Keratinocyte (primary cell): ENCODE data around the gene PLAGL1.

Source experiments
- EZH2 ChIP-seq: IDR thresholded peaks from one replicate; pipeline ENCODE4 v1.6.1; 2012; ENCODE audit warnings: inconsistent platforms, mild to moderate bottlenecking, low read length, moderate library complexity
- TF ChIP-seq, protein P1 (sequence below), 3 experiments: IDR thresholded peaks in 1 of 3; conservative IDR thresholded peaks in 1 of 3; optimal IDR thresholded peaks in 1 of 3; 2 replicates in 2 of 3; 3 replicates in 1 of 3; pipeline versions ENCODE3 to v1.5.1; 2011; ENCODE audit warnings: low read length in 3 of 3, mild to moderate bottlenecking in 3 of 3, moderate library complexity in 2 of 3, control low read depth in 1 of 3, inconsistent platforms in 1 of 3; ENCODE audit not compliant: insufficient read depth in 2 of 3; ENCODE audit errors: extremely low read depth in 1 of 3

DNA sequence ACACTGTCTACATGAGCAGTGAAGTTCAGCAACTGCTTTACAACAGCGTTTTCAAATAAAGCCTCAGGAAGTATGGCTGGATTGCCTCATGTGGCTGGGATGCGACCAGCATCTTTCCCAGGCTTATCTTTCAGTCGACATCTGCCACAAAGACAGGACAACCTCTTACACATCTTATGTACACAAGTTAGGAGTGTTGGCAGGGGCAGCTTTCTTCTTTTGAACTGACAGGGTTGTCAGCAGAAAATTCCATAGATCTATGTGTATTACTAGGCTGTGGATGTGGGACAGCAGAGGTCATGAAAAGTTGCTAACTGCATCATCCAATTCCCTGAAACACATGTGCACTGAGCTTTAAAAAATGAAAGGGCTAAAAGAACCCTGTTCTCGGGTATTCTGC is 48.1 kb downstream of the PLAGL1 start:
- TF ChIP-seq, protein P1, sequence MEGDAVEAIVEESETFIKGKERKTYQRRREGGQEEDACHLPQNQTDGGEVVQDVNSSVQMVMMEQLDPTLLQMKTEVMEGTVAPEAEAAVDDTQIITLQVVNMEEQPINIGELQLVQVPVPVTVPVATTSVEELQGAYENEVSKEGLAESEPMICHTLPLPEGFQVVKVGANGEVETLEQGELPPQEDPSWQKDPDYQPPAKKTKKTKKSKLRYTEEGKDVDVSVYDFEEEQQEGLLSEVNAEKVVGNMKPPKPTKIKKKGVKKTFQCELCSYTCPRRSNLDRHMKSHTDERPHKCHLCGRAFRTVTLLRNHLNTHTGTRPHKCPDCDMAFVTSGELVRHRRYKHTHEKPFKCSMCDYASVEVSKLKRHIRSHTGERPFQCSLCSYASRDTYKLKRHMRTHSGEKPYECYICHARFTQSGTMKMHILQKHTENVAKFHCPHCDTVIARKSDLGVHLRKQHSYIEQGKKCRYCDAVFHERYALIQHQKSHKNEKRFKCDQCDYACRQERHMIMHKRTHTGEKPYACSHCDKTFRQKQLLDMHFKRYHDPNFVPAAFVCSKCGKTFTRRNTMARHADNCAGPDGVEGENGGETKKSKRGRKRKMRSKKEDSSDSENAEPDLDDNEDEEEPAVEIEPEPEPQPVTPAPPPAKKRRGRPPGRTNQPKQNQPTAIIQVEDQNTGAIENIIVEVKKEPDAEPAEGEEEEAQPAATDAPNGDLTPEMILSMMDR (optimal IDR thresholded peaks at IDR 0.05 in 1 of 3, IDR thresholded peaks at IDR 0.05 in 1 of 3, conservative IDR thresholded peaks at IDR 0.05 in 1 of 3; ENCODE audit: extremely low read depth in 1 of 3, insufficient read depth in 2 of 3, low read length in 3 of 3), result no peak
- no peak for TF ChIP-seq EZH2
